ENCODE measurements around the gene ESYT3.
"Not testable (repeated sequence)": the region's sequence is repeated elsewhere in the genome, so short reads cannot be mapped to it uniquely, and the experiment has no call there.

Gene ESYT3

GRCh38 chr3:138443521-138444503 is 9.4 kb downstream of the ESYT3 start:
- no peak for DNase-seq

- no peak for DNase-seq
Measured at GRCh38 chr3:138445236-138445635, 10.8 kb downstream of the ESYT3 start.

- no peak for DNase-seq
Measured at GRCh38 chr3:138445654-138446053, 11.2 kb downstream of the ESYT3 start.

DNA sequence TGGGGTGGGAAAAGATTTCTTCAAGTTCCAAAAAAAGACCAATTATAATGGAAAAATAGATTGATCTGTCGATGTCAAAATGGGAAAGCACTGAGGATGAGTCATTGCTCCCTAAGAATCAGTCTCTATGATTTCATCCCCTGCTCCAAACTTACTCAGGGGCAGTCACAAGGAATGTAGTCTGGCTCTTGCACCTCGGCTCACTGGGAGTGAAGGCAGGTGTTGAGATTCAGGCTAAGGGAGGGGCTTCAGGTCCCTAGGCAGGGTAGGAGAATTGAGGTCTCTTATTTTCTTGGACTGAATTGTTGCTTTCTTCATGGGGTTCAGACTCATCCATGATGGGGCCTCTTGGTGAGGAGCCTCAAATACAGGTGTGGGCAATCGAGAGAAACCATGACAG is 14.2 kb downstream of the ESYT3 start:
- no peak for DNase-seq

GRCh38 chr3:138449490-138449889 is 15.1 kb downstream of the ESYT3 start:
- DNase-seq = no peak

DNA sequence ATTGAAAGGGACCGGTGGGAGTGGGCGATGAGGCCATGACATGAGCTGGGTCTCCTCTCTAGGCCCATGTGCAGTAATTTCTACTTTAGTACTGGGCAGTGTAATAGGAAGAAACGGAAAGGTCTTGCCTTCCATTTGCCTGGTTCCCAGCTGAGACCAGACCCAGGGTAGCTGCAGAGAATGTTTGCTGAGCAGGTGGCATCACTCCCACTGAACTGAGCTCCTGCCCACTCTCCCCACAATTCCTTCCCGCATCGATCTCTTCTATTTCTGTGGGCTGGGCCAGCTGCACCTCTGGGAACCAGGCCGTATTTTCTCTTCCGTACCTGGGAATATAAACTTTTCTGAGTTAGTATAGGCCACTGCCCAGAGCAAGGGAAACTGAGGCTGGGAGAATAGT is 15.8 kb downstream of the ESYT3 start:
- DNase-seq = no peak

- DNase-seq = no peak
Measured at GRCh38 chr3:138450704-138451424, 16.4 kb downstream of the ESYT3 start.

DNA sequence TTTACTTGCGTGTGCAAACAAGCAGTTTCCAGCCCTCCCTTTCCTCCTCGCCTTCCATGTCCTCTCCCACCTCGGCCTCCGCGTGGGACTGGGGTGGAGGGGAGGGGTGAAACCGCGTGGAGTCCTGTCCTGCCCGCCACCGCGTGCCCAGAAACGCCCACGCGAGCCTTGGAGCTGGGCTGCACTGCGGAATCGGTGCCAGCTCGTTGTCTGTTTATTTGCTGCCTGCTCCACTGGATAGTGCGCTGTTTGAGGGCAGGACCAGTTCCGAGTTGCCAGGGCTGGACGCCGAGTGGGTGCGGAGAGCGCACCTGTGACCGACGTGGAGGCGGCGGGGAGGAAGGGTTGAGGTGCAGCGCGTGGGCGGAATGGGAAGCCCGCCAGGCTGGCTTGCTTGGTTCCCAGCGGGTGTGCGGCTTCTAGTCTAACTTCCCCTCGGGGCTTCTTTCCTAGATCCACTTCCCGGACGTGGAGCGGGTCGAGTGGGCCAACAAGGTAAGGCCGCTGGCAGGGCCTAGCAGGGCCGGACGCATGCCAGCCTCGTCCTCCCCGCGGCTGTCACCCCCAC is 17.3 kb downstream of the ESYT3 start:
- no peak for DNase-seq

GRCh38 chr3:138452436-138452835 is 18.0 kb downstream of the ESYT3 start:
- DNase-seq = no peak

DNA sequence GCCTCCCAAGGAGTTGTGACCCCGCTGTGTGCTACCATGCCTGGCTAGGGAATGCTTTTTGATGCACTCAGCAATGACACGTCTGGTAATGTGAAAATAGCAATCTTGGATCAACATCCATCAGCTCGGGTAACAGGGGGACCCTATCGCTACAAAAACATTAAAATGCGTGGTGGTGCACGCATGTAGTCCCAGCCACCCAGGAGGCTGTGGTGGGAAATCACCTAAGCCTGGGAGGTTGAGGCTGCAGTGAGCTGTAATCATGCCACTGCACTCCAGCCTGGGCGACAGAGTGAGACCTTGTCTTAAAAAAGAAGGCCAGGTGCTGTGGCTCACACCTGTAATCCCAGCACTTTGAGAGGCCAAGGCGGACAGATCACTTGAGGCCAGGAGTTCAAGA is 19.5 kb downstream of the ESYT3 start:
- DNase-seq = not testable (repeated sequence)

GRCh38 chr3:138455801-138456716 is 21.6 kb downstream of the ESYT3 start:
- DNase-seq = peak; percentile 36

DNA sequence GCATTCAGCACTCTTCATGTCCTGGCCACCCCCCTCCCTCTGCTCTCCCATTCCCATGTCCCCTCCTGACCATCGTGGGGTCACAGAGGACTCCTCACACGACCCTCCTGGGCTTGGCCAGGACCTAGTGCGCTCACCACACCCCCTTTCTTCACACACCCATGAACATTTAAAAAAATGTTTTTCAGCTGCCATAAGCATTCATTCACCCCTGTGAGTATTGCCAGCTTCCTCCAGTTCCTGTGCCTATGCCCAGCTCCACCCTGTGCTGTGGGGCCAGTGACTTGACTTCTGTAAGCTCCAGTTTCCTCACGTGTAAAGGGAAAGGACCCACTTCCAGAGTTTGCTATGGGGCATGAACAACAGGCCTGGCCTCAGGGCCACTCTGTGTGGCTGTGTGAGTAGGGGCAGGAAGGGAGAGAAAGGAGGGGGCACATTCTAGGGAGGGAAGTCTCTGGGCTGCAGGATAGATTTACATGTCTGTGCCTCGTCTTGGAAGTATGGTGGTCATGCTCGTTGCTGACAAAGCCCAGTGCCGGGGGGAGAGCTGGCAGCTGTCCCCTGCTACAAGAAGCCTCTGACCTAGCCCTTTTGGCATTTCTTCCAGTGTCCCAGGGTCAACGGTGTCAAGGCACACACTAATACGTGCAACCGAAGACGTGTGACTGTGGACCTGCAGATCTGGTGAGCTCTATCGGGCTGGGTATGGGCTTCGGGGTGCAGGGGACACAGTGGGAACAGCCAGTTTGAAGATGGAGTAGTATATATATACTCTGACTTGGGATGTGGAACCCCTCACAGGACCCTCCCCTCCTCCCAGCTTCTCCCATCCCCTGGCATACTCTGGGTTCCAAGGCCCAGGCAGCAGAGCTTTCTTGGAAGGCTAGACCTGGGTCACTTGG is 22.8 kb downstream of the ESYT3 start:
- DNase-seq = no peak

GRCh38 chr3:138457863-138458735 is 23.7 kb downstream of the ESYT3 start:
- DNase-seq = no peak

- DNase-seq = no peak
Measured at GRCh38 chr3:138458774-138459499, 24.5 kb downstream of the ESYT3 start.

DNA sequence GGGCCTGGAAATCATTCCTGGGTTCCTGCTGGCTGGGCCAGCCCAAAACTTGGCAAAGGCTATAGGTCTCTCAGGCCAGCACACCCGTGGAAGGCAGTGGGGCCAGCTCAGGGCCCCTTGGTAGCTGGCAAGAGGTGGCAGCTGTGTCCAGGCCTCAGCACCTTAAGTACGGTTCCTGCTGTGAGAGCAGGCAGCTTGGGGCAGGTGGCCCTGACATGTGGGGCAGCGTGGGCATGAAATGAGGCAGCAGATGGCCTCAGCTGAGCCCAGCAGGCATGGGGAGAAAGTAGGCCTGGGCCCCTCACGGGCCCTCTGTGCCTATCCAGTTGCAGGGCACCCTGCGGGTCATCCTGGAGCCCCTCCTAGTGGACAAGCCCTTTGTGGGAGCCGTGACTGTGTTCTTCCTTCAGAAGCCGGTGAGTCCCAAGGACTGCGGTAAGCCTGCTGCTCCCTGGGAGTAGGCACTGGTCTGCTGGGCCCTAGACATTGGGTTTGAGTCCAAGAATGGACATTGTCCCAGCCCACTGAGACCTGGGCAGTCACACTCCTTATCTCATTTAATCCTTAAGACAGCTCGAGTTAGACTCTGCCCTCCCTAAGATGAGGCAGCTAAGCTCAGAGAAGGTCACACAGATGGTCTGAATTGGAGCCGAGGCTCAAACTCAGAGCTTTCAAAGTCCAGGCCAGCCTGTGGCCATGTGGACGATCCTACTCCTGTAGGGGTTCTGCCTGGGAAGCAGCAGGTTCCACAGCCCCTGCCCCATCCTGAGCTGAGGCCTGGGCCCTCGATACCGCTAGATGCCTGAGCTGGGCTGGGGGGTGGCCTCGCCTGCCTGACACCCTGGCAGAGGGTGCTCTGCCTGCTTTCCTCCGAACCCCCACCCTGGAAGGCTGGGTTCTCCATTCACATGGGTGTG is 25.5 kb downstream of the ESYT3 start:
- no peak for DNase-seq

DNA sequence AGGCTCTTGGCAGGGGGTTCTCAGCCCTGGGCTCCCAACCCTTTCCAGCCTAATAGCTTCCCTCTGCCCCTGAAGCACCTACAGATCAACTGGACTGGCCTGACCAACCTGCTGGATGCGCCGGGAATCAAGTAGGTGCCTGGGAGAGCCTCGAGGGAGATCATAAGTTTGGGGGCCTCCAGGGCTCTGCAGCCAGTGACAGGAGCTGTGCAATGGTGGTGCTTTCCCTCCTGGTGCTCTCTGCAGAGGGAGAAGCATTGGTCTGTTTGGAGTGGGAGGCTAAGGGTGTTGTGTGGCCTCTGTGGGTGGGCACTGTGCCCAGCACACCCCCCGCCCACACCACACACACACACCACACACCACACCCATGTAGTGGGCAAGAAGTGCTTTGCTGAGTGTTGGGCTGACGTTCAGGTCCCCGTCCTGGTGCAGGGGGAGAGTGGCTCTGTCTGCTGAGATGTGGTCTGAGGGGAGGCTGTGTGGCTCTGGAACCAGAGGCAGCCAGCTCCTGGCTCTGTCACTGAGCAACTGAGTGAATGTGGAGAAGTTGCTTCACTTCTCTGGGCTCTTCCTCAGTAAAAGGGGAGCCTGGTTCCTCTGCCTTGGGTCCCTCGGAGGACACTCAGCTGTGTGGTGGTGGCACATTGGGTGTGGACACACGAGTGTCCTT is 26.3 kb downstream of the ESYT3 start:
- no peak for DNase-seq

- DNase-seq = no peak
Measured at GRCh38 chr3:138461246-138461645, 26.8 kb downstream of the ESYT3 start.

DNA sequence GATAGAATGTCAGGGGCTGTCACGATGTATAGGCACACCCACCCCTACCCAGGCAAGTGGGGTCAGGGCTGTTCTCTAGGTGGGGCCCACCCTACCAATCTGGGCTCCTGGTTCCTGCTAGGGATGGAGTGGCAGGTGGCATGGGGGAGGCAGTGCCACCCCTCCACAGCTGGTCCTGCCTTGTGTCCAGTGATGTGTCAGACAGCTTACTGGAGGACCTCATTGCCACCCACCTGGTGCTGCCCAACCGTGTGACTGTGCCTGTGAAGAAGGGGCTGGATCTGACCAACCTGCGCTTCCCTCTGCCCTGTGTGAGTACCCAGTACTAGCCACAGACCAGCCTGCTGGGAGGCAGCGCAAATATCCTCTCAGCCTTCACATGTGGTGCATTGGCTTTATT is 27.5 kb downstream of the ESYT3 start:
- DNase-seq = no peak

Measured in fibroblast of skin of right biceps (primary cell).